NCI-H1417 treated with DMSO at 0.1 percent for 48 hours (cell line): ENCODE data around the gene SLTM.
"Not testable (repeated sequence)": the region's sequence is repeated elsewhere in the genome, so short reads cannot be mapped to it uniquely, and the experiment has no call there.

Experiments
- DNase-seq: peaks from one replicate; lab custom pipeline; 2025; lab: John Stamatoyannopoulos, UW

The SLTM gene

GRCh38 chr15:58876306-58877106, 57.0 kb downstream of the SLTM start:
- DNase-seq: no peak

DNA sequence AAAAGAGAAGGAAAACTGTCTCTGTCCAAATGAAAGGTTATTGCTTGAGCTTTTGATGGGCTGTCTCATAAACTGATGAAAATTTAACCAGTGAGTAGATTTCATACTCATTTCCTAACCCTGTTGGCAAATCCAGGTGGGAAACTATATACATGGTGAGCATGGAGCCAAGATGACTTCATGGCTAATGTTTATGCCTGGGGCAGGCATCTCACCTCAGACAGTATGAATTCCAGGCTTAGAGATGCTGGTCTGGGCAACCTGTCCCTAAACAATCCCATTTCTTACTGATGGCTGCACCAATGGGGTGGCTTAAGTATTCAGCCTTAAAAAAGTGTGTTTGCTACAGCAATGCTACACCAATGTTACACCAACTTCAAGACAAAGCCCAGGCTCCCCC, 58.1 kb downstream of the SLTM start:
- DNase-seq: no peak

DNA sequence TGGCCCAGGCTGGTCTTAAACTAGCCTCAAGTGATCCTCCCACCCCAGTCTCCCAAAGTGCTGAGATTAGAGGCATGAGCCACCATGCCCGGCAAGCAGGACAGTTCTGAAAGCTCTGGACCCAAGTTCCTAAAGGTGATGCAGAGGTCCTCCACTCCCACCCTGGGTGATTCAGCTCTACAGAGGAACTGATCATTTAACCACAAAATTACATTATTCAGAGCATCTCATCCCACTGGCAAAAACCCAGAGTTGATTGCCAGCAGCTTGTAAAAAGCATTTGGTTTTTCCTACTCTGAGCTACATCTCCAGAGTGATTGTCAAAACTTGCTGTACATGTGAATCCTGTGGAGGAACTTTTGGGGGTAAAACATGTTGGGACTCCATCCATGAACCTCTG, 60.2 kb downstream of the SLTM start:
- no peak for DNase-seq

- DNase-seq: no peak
These were observed 63.0 kb downstream of the SLTM start for GRCh38 chr15:58870451-58870850.

DNA sequence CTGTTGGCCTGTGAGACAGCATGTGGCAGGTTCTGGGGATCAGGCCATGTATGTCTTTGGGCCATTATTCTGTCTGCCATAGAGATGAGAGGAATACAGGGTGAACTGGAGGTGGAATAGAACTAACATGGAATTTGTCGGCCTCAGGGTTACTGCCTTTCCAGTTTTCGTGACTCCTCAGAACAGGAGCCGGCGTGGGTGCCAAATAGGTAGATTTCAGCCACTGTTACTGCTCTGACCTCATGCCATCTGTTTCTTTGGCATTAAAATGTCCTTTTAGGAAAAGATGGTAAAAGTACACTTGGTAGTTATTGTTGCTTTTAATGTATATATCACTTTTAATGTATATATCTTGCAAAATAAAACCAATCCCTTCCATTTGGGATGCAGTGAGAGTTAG, 65.6 kb downstream of the SLTM start:
- DNase-seq: no peak

DNA sequence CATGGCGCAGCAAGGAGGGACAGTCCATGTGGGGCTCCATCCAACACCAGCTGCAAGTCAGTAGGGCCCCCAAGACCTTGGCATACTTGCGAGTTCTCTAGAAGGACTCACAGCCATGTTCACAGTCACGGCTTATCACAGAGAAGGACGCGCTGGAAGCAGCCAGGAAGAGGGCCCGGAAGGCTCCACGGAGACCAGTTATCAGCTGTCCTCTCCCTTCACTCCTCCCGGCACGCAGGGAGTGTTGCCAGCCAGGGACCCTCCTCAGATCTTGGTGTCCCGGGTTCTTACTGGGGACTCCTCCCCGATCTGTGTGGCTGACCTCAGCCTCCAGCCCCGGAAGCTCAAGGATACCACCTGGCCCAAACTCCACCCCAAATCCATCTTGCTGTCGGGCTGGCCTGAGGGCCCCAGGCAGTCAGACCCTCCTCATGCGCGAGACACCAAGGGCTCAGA, 68.0 kb downstream of the SLTM start:
- no peak for DNase-seq

- DNase-seq: no peak
These were observed 68.7 kb downstream of the SLTM start for GRCh38 chr15:58864602-58865424.

GRCh38 chr15:58862326-58862725, 71.2 kb downstream of the SLTM start:
- no peak for DNase-seq

DNA sequence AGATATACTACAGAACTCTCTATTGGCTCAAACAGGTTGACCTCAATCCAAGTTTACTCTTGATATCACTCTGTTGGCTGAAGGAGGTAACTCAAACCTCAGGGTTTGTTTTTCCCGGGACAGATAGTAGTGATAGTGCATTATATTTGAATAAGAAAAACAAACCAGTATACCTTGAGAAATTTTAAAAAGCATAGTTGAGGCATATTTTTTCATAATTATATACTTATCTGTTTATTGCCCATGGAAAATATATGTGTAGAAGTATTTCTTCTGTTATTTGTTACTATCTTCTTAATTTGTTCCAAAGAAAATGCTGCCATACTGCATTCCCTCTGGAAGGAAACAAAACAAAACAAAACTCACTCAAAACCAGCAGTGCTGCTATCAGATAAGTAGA, 76.9 kb downstream of the SLTM start:
- not testable (repeated sequence) for DNase-seq

- DNase-seq: no peak
These were observed 77.4 kb downstream of the SLTM start for GRCh38 chr15:58856086-58856485.

GRCh38 chr15:58854593-58854992, 78.9 kb downstream of the SLTM start:
- DNase-seq: no peak

- no peak for DNase-seq
These were observed 81.1 kb downstream of the SLTM start for GRCh38 chr15:58852347-58852746.

DNA sequence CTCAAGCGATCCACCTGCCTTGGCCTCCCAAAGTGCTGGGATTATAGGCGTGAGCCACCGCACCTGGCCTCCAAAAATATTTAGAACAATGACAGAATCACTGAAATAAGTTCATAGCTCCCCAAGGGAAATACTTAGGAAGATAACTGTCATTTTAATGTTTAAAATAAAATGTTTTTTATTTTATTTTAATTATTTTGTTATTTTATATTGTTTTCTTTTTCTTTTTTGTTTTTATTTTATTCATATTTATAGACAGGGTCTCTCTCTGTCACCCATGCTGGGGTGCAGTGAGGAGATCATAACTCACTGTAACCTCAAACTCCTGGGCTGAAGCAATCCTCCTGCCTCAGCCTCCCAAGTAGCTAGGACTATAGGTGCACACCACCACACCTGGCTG, 82.3 kb downstream of the SLTM start:
- not testable (repeated sequence) for DNase-seq

GRCh38 chr15:58842713-58843396, 90.6 kb downstream of the SLTM start:
- no peak for DNase-seq

- DNase-seq: no peak
These were observed 93.4 kb downstream of the SLTM start for GRCh38 chr15:58840048-58840447.

DNA sequence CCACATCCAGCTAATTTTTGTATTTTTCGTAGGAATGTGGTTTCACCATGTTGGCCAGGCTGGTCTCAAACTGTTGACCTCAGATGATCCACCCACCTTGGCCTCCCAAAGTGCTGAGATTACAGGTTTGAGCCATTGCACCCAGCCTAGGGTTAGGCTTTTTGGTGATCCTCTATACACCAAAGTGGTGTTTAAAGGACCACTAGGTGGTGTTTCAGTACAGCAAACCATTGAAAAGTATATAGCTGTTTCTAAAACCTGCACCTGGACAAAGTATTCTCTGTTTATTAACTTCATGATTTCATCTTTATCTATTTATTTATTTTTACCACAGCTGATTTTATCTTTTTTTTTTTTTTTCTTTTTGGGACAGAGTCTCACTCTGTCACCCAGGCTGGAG, 94.0 kb downstream of the SLTM start:
- no peak for DNase-seq

DNA sequence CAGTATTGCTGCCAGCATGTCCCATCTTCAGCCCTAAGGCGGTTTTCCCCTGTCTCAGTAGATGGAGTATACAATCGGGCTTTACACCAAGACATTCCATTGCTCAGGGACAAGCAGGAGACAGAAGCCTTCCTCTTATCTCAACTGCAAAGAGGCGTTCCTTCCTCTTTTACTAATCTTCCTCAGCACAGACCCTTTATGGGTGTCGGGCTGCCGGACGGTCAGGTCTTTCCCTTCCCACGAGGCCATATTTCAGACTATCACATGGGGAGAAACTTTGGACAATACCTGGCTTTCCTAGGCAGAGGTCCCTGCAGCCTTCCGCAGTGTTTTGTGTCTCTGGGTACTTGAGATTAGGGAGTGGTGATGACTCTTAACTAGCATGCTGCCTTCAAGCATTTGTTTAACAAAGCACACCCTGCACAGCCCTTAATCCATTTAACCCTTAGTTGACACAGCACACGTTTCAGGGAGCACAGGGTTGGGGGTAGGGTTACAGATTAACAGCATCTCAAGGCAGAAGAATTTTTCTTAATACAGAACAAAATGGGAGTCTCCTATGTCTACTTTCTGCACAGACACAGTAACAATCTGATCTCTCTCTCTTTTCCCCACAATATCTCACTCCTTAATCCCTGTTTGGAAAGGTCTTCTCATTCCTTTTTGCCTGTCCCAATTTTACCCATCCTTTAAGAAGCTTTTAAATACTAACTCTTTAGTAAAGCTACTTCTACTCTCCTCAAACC, 99.6 kb downstream of the SLTM start:
- not testable (repeated sequence) for DNase-seq

GRCh38 chr15:58830556-58830955, 102.9 kb downstream of the SLTM start:
- DNase-seq: no peak
